Upper lobe of left lung (tissue), 6 donors: ENCODE data around the gene B3GNT8. TPM values are rescaled to one million over a fixed set of nuclear protein-coding genes. Genes with fewer than 3 reads are reported as not detected.

ENCODE experiments used
- ATAC-seq, 2 donors: fragments of 200-7000 bp; cut with Tn5 transposase; one replicate each; pipeline ENCODE4 v1.9.1; 2022; ENCODE audit warnings: mild to moderate bottlenecking in 2 of 2, moderate library complexity in 2 of 2; ENCODE audit not compliant: low FRiP score in 2 of 2
- DNase-seq, 2 donors: peaks; one replicate each; pipeline ENCODE4 v3.0.0-alpha.2; 2019 to 2020
- H3K27ac ChIP-seq, 4 donors: fragments of 200-600 bp; sonication (generic); one replicate each; pipeline ENCODE4 v1.5.1; 2016 to 2019
- H3K27me3 ChIP-seq, 4 donors: fragments of 200-600 bp; sonication (generic); one replicate each; pipeline ENCODE4 v1.5.1; 2017 to 2019
- H3K36me3 ChIP-seq, 4 donors: fragments of 200-600 bp; sonication (generic); one replicate each; pipeline ENCODE4 v1.5.1; 2016 to 2019
- H3K4me1 ChIP-seq, 4 donors: fragments of 200-600 bp; sonication (generic); one replicate each; pipeline ENCODE4 v1.5.1; 2018 to 2019
- H3K4me3 ChIP-seq, 4 donors: fragments of 200-600 bp; sonication (generic); one replicate each; pipeline ENCODE4 v1.5.1; 2017 to 2019; ENCODE audit warnings: mild to moderate bottlenecking in 2 of 4, moderate library complexity in 1 of 4
- H3K9me3 ChIP-seq, 4 donors: fragments of 200-600 bp; sonication (generic); one replicate each; pipeline ENCODE4 v1.5.1; 2018 to 2019
- CTCF ChIP-seq, 6 experiments: fragments of 450-650 bp in 4 of 6; fragments of 200-600 bp in 2 of 6; sonication (generic) in 2 of 6; IDR thresholded peaks; one replicate each; pipeline ENCODE4 v1.5.1; 2016 to 2019; ENCODE audit warnings: antibody characterized with exemption in 6 of 6
- EP300 ChIP-seq, 4 donors: sonication (generic); formaldehyde crosslinking; IDR thresholded peaks; one replicate each; pipeline ENCODE4 v1.5.1; 2017; ENCODE audit warnings: antibody characterized with exemption in 4 of 4, control low read depth in 2 of 4
- POLR2A ChIP-seq, 4 donors: fragments of 450-650 bp; IDR thresholded peaks; one replicate each; pipeline ENCODE4 v1.5.1; 2016 to 2017; ENCODE audit warnings: antibody characterized with exemption in 4 of 4, mild to moderate bottlenecking in 2 of 4
- POLR2AphosphoS5 ChIP-seq, 2 donors: sonication (generic); formaldehyde crosslinking; IDR thresholded peaks; one replicate each; pipeline ENCODE4 v1.5.1; 2017; ENCODE audit warnings: antibody characterized with exemption in 2 of 2
- WGBS, 2 donors: methylation state at CpG; one replicate each; pipeline ENCODE4 v1.1.5; 2017 to 2018; 5-methylcytosine and 5-hydroxymethylcytosine counted together
- total RNA-seq, 6 donors: library from RNA; depleted of rRNA in 4 of 6; stranded (reverse); fragments of >200 nt in 4 of 6; gene quantifications; one replicate each; pipeline versions ENCODE4 v1.1.0 to v1.2.1, GENCODE V29; 2016 to 2021
- donor health status: DM: no; HTN: no; CAD: no; lungs with moderate emphysema.
- donor health status: DM: no; HTN: yes; CAD: no; lungs with severe emphysema.

Gene B3GNT8
- total RNA-seq, 6 donors from 2014 or later = 10.0 to 39.1 (median 23.4) TPM

GRCh38 chr19:41431426-41432386, 4.5 kb upstream of the B3GNT8 start:
- no peak for ATAC-seq
- Histone ChIP-seq H3K4me1 (peaks cover 17 to 36% (median 21%) of the 10 kb centered on the region in 4 donors), H3K27ac (peak overlapping the region in 1 of 4 donors; percentile 5), H3K9me3 (no peaks in the 10 kb centered on the region), H3K36me3 (peaks cover 10 to 45% (median 31%) of the 10 kb centered on the region in 4 donors), H3K4me3 (no peak overlapping the region), H3K27me3 (no peaks in the 10 kb centered on the region)
- DNase-seq = peak in 1 of 2 donors; percentile 63
- no peak for TF ChIP-seq POLR2A (IDR thresholded peaks at IDR 0.05)
- no peak for TF ChIP-seq POLR2AphosphoS5 (IDR thresholded peaks at IDR 0.05)
- TF ChIP-seq EP300 (IDR thresholded peaks at IDR 0.05) = no peak
- TF ChIP-seq CTCF (IDR thresholded peaks at IDR 0.05) = peak in 2 of 6 experiments; percentile 7 to 39
- 76 to 79% methylated on average over 18 to 23 of the region's 23 CpGs for WGBS, 2 donors

- WGBS, 2 donors = 85 to 100% methylated on average over 1 to 6 of the region's 6 CpGs
- Histone ChIP-seq H3K4me3 (no peak overlapping the region), H3K27me3 (no peaks in the 10 kb centered on the region), H3K36me3 (peaks cover 5 to 39% (median 24%) of the 10 kb centered on the region in 4 donors), H3K9me3 (no peaks in the 10 kb centered on the region), H3K27ac (no peak overlapping the region), H3K4me1 (peaks cover 24 to 44% (median 28%) of the 10 kb centered on the region in 4 donors)
- TF ChIP-seq EP300 (IDR thresholded peaks at IDR 0.05) (no peak), POLR2AphosphoS5 (IDR thresholded peaks at IDR 0.05) (no peak), CTCF (IDR thresholded peaks at IDR 0.05) (no peak), POLR2A (IDR thresholded peaks at IDR 0.05) (no peak)
- no peak for DNase-seq
- no peak for ATAC-seq
Observed at GRCh38 chr19:41430922-41431321, 3.7 kb upstream of the B3GNT8 start.

GRCh38 chr19:41428481-41428859, 1.3 kb upstream of the B3GNT8 start:
- 27 to 28% methylated on average over 1 of the region's 1 CpG for WGBS, 2 donors

GRCh38 chr19:41427647-41428480, 690 bp upstream of the B3GNT8 start:
- peak; percentile 42 to 51 for ATAC-seq
- TF ChIP-seq POLR2A (IDR thresholded peaks at IDR 0.05) = no peak
- TF ChIP-seq CTCF (IDR thresholded peaks at IDR 0.05) = no peak
- no peak for TF ChIP-seq EP300 (IDR thresholded peaks at IDR 0.05)
- TF ChIP-seq POLR2AphosphoS5 (IDR thresholded peaks at IDR 0.05) = peak in 1 of 2 donors; percentile 24
- Histone ChIP-seq H3K9me3 (no peaks in the 10 kb centered on the region), H3K36me3 (peaks cover 8 to 55% (median 29%) of the 10 kb centered on the region in 4 donors), H3K4me3 (peak overlapping the region; percentile 36 to 71 (median 51)), H3K27me3 (no peaks in the 10 kb centered on the region), H3K4me1 (peaks cover 36 to 74% (median 50%) of the 10 kb centered on the region in 4 donors), H3K27ac (peak overlapping the region; percentile 68 to 95 (median 86))
- WGBS, 2 donors = 5% methylated on average over 22 to 23 of the region's 23 CpGs
- peak; percentile 79 to 84 for DNase-seq

More at GRCh38 chr19:41428481-41428859, 1.3 kb upstream of the B3GNT8 start:
- H3K27me3 ChIP-seq = no peaks in the 10 kb centered on the region
- DNase-seq = no peak
- H3K36me3 ChIP-seq = peaks cover 5 to 55% (median 29%) of the 10 kb centered on the region in 4 donors
- ATAC-seq = no peak
- H3K4me3 ChIP-seq = peak overlapping the region in 3 of 4 donors; percentile 41 to 71 (median 61)
- TF ChIP-seq POLR2A (IDR thresholded peaks at IDR 0.05) (no peak), EP300 (IDR thresholded peaks at IDR 0.05) (no peak), POLR2AphosphoS5 (IDR thresholded peaks at IDR 0.05) (no peak), CTCF (IDR thresholded peaks at IDR 0.05) (no peak)
- H3K4me1 ChIP-seq = peaks cover 36 to 68% (median 50%) of the 10 kb centered on the region in 4 donors
- no peaks in the 10 kb centered on the region for H3K9me3 ChIP-seq
- H3K27ac ChIP-seq = peak overlapping the region; percentile 68 to 95 (median 86)
